K562 (cell line): ENCODE measurements around the gene MED12. TPM values are rescaled to one million over a fixed set of nuclear protein-coding genes. Genes with fewer than 3 reads are reported as not detected.

ENCODE experiments used
- ASH1L ChIP-seq: fragments of 450-650 bp; IDR thresholded peaks from 2 replicates; pipeline ENCODE4 v1.6.1; 2018; ENCODE audit warnings: borderline replicate concordance, mild to moderate bottlenecking, low read depth; ENCODE audit not compliant: partially characterized antibody
- CREM ChIP-seq: IDR thresholded peaks from 2 replicates; pipeline ENCODE4 v1.6.1; 2014; ENCODE audit warnings: antibody characterized with exemption, low read depth
- CTBP1 ChIP-seq: fragments of 450-650 bp; IDR thresholded peaks from 2 replicates; pipeline ENCODE4 v1.6.1; 2016; ENCODE audit warnings: borderline replicate concordance
- EGR1 ChIP-seq: fragments of 450-650 bp; conservative IDR thresholded peaks from 2 replicates; pipeline ENCODE4 v1.6.1; 2017; ENCODE audit warnings: mild to moderate bottlenecking
- ETS1 ChIP-seq: conservative IDR thresholded peaks from 2 replicates; pipeline ENCODE4 v1.6.1; 2011; ENCODE audit warnings: low read depth, mild to moderate bottlenecking, low read length; ENCODE audit not compliant: control insufficient read depth
- HDAC3 ChIP-seq: fragments of 450-650 bp; IDR thresholded peaks from 2 replicates; pipeline ENCODE4 v1.6.1; 2018; ENCODE audit warnings: borderline replicate concordance, mild to moderate bottlenecking, moderate library complexity; ENCODE audit not compliant: partially characterized antibody
- KDM5B ChIP-seq: fragments of 200-600 bp; sonication (generic); IDR thresholded peaks from 2 replicates; pipeline ENCODE4 v1.6.1; 2012; ENCODE audit warnings: low read depth, mild to moderate bottlenecking, moderate library complexity, low read length, control low read depth, inconsistent platforms; ENCODE audit not compliant: insufficient replicate concordance
- MYBL2 ChIP-seq, 2 experiments: fragments of 450-650 bp in 1 of 2; sonication (generic) in 1 of 2; formaldehyde crosslinking in 1 of 2; IDR thresholded peaks; 2 replicates each; pipeline versions ENCODE4 v1.6.1 to v1.8.1; 2017 to 2022; ENCODE audit warnings: borderline replicate concordance in 1 of 2, inconsistent platforms in 1 of 2, low read depth in 1 of 2, mild to moderate bottlenecking in 1 of 2, missing genetic modification reagents in 1 of 2, moderate library complexity in 1 of 2
- NFE2 ChIP-seq: IDR thresholded peaks from 2 replicates; pipeline ENCODE4 v1.6.1; 2014; ENCODE audit warnings: antibody characterized with exemption, low read depth
- PKNOX1 ChIP-seq: fragments of 450-650 bp; IDR thresholded peaks from 2 replicates; pipeline ENCODE4 v1.6.1; 2016
- RBFOX2 ChIP-seq: fragments of 200-400 bp; formaldehyde crosslinking; IDR thresholded peaks from 2 replicates; pipeline ENCODE4 v1.6.1; 2017; ENCODE audit warnings: low read depth, mild to moderate bottlenecking, low read length, moderate library complexity
- RCOR1 ChIP-seq, 2 experiments: IDR thresholded peaks; 2 replicates each; pipeline ENCODE4 v1.6.1; 2012; ENCODE audit warnings: low read depth in 2 of 2, low read length in 2 of 2, borderline replicate concordance in 1 of 2, improper control_type of control experiment in 1 of 2
- SAFB2 ChIP-seq: fragments of 200-400 bp; formaldehyde crosslinking; IDR thresholded peaks from 2 replicates; pipeline ENCODE4 v1.6.1; 2018; ENCODE audit warnings: borderline replicate concordance, low read length, low read depth, moderate library complexity; ENCODE audit not compliant: severe bottlenecking
- SPI1 ChIP-seq: IDR thresholded peaks from 2 replicates; pipeline ENCODE4 v1.6.1; 2011; ENCODE audit warnings: low read depth, low read length, control low read depth, borderline replicate concordance
- TAF1 ChIP-seq: IDR thresholded peaks from 2 replicates; pipeline ENCODE4 v1.6.1; 2011; ENCODE audit warnings: mild to moderate bottlenecking, low read length, moderate library complexity; ENCODE audit not compliant: insufficient read depth, control insufficient read depth, severe bottlenecking; ENCODE audit errors: extremely low read depth
- XRCC3 ChIP-seq: fragments of 450-650 bp; IDR thresholded peaks from 2 replicates; pipeline ENCODE4 v1.6.1; 2017; ENCODE audit warnings: mild to moderate bottlenecking, moderate library complexity
- ZFX ChIP-seq: sonication (generic); formaldehyde crosslinking; IDR thresholded peaks from 2 replicates; pipeline ENCODE4 v1.8.0; 2022; ENCODE audit warnings: mild to moderate bottlenecking, missing genetic modification reagents, moderate library complexity
- ZNF274 ChIP-seq: IDR thresholded peaks from 2 replicates; pipeline ENCODE4 v1.6.1; 2011; ENCODE audit warnings: low read depth, mild to moderate bottlenecking, low read length, moderate library complexity, borderline replicate concordance
- ZNF444 ChIP-seq: fragments of 250-450 bp; sonication (Bioruptor Pico); IDR thresholded peaks from 2 replicates; pipeline ENCODE4 v1.4.0; 2020; ENCODE audit warnings: mild to moderate bottlenecking, moderate library complexity
- ZNF764 ChIP-seq: fragments of 250-450 bp; sonication (Bioruptor Pico); IDR thresholded peaks from 2 replicates; pipeline ENCODE4 v1.4.0; 2020; ENCODE audit warnings: low read depth, mild to moderate bottlenecking, moderate library complexity
- polyA plus RNA-seq, 8 experiments: library from polyadenylated mRNA; depleted of rRNA in 4 of 8; stranded (reverse) in 5 of 8; unstranded in 3 of 8; fragments of >200 nt; fragmentation: Nextera tagmentation in 2 of 8; fragmentation: Illumina TruSeq in 1 of 8; extraction: Ambion mirVana in 2 of 8; extraction: Trizol in 1 of 8; gene quantifications; 2 replicates each; pipeline versions ENCODE4 v1.2.1 to v1.2.3, GENCODE V29; 2011 to 2014; ENCODE audit warnings: inconsistent platforms in 1 of 8, missing spikeins in 1 of 8
- total RNA-seq, 7 experiments: library from RNA; depleted of rRNA in 6 of 7; stranded (reverse); fragments of >200 nt in 6 of 7; fragmentation: Illumina TruSeq in 2 of 7; extraction: Trizol in 2 of 7; gene quantifications; 2 replicates each; pipeline versions ENCODE4 v1.2.1 to v1.2.3, GENCODE V29; 2011 to 2021; ENCODE audit warnings: low replicate concordance in 1 of 7
- TF ChIP-seq, protein P1 (sequence below): sonication (generic); formaldehyde crosslinking; IDR thresholded peaks from 2 replicates; pipeline ENCODE4 v1.8.1; 2022; ENCODE audit warnings: missing genetic modification reagents
- TF ChIP-seq, protein P2 (sequence below): fragments of 450-650 bp; conservative IDR thresholded peaks from 2 replicates; pipeline ENCODE4 v1.6.1; 2016; ENCODE audit warnings: missing genetic modification characterization, low read depth, mild to moderate bottlenecking, control low read depth, missing compliant biosample characterization

MED12 gene
- total and polyA plus RNA-seq, 9 of the 15 experiments (the other 6 are each of a cell fraction or from before 2014, with no cell fraction given), result 1.6 to 49.7 (median 8.6) TPM

DNA sequence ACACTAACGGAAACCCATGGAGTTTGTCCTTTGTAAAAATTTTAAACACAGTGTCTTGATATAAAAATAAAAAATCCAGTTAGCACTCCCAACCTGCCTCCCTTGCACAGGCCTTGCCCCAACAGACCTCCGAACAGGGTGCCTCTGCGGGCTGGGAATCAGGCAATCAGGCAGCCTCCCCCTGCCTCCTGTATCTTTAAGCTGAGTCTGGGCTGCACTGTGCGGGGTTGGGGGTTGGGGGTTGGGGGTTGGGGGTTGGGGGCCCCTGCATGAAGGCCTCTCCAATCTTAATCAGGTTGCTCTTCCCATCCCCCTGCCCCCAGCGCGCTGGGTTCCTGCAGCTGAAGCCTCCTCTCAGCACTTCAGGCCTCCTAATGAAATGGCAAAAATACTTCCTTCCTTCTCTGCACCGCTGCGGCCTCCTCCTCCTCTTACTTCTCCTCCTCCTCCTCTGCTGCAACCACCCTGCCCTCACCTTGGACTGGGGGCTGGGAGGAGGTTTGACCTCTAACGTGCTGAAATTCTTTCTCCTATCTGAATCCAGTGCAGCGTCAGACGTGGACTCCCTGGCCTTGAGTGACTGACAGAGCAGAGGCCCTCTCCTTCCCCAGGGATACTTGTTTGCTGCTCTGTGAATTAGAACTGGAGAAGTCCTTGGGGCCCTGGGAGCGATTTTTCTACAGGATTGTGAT, 52.9 kb downstream of the MED12 start (continued):
- TF ChIP-seq, protein P1, sequence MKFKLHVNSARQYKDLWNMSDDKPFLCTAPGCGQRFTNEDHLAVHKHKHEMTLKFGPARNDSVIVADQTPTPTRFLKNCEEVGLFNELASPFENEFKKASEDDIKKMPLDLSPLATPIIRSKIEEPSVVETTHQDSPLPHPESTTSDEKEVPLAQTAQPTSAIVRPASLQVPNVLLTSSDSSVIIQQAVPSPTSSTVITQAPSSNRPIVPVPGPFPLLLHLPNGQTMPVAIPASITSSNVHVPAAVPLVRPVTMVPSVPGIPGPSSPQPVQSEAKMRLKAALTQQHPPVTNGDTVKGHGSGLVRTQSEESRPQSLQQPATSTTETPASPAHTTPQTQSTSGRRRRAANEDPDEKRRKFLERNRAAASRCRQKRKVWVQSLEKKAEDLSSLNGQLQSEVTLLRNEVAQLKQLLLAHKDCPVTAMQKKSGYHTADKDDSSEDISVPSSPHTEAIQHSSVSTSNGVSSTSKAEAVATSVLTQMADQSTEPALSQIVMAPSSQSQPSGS (CRISPR knock-in tag), result no peak
- TF ChIP-seq ZNF274 (no peak), RBFOX2 (no peak), ETS1 (no peak), ZNF764 (CRISPR knock-in tag) (no peak), CTBP1 (peak; percentile 38; the same call in 1 of the 2 replicates), RCOR1 (IDR thresholded peaks at IDR 0.05; ENCODE audit: borderline replicate concordance in 1 of 2, low read depth in 2 of 2, low read length in 2 of 2) (peak in 1 of 2 experiments; percentile 34; a peak in 1 of 4 replicates), TAF1 (peak; percentile 63), PKNOX1 (peak; percentile 88), EGR1 (no peak), SPI1 (peak; percentile 51; the same call in 1 of the 2 replicates), MYBL2 (IDR thresholded peaks at IDR 0.05; ENCODE audit: low read depth) (no peak), MYBL2 (CRISPR knock-in tag; IDR thresholded peaks at IDR 0.05; ENCODE audit: borderline replicate concordance) (no peak), SAFB2 (no peak), KDM5B (no peak), NFE2 (peak; percentile 64), ZFX (CRISPR knock-in tag) (peak; percentile 12; the same call in 1 of the 2 replicates), ZNF444 (CRISPR knock-in tag) (no peak), HDAC3 (no peak), ASH1L (no peak), CREM (peak; percentile 29; the same call in 1 of the 2 replicates), XRCC3 (no peak)
- TF ChIP-seq, protein P2, sequence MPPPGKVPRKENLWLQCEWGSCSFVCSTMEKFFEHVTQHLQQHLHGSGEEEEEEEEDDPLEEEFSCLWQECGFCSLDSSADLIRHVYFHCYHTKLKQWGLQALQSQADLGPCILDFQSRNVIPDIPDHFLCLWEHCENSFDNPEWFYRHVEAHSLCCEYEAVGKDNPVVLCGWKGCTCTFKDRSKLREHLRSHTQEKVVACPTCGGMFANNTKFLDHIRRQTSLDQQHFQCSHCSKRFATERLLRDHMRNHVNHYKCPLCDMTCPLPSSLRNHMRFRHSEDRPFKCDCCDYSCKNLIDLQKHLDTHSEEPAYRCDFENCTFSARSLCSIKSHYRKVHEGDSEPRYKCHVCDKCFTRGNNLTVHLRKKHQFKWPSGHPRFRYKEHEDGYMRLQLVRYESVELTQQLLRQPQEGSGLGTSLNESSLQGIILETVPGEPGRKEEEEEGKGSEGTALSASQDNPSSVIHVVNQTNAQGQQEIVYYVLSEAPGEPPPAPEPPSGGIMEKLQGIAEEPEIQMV (tag), result no peak
